HL-60 (cell line): ENCODE results near the gene BPIFB6.

Source experiments
- DNase-seq, 2 experiments: peaks; one replicate each; pipeline ENCODE4 v3.0.0-alpha.2; 2010 to 2020; ENCODE audit warnings: low read depth in 1 of 2, low spot score in 1 of 2
- H3K27ac ChIP-seq: fragments of 250-450 bp; sonication (Bioruptor Pico); replicated peaks from 2 replicates; pipeline ENCODE4 v1.5.1; 2020; ENCODE audit warnings: mild to moderate bottlenecking, moderate library complexity
- H3K27me3 ChIP-seq: fragments of 250-450 bp; sonication (Bioruptor Pico); 2 replicates; pipeline ENCODE4 v1.5.1; 2021; ENCODE audit warnings: mild to moderate bottlenecking, moderate library complexity; ENCODE audit not compliant: insufficient read depth, poor library complexity, severe bottlenecking
- H3K4me3 ChIP-seq: replicated peaks from 2 replicates; pipeline ENCODE4 v1.5.1; 2011; ENCODE audit warnings: mild to moderate bottlenecking, control low read depth, low read length; ENCODE audit not compliant: insufficient read depth
- CTCF ChIP-seq: IDR thresholded peaks from one replicate; pipeline ENCODE4 v1.5.1; 2011; ENCODE audit warnings: low read length, control low read depth, inconsistent platforms; ENCODE audit not compliant: insufficient read depth
- GABPA ChIP-seq: IDR thresholded peaks from 2 replicates; pipeline ENCODE4 v1.6.1; 2012; ENCODE audit warnings: low read depth
- POLR2AphosphoS5 ChIP-seq: IDR thresholded peaks from 2 replicates; pipeline ENCODE4 v1.6.1; 2012; ENCODE audit warnings: low read depth
- REST ChIP-seq: IDR thresholded peaks from 2 replicates; pipeline ENCODE4 v1.6.1; 2012; ENCODE audit warnings: low read depth; ENCODE audit not compliant: insufficient replicate concordance
- SPI1 ChIP-seq: IDR thresholded peaks from 2 replicates; pipeline ENCODE4 v1.6.1; 2012; ENCODE audit warnings: low read depth, mild to moderate bottlenecking, borderline replicate concordance

The BPIFB6 gene

DNA sequence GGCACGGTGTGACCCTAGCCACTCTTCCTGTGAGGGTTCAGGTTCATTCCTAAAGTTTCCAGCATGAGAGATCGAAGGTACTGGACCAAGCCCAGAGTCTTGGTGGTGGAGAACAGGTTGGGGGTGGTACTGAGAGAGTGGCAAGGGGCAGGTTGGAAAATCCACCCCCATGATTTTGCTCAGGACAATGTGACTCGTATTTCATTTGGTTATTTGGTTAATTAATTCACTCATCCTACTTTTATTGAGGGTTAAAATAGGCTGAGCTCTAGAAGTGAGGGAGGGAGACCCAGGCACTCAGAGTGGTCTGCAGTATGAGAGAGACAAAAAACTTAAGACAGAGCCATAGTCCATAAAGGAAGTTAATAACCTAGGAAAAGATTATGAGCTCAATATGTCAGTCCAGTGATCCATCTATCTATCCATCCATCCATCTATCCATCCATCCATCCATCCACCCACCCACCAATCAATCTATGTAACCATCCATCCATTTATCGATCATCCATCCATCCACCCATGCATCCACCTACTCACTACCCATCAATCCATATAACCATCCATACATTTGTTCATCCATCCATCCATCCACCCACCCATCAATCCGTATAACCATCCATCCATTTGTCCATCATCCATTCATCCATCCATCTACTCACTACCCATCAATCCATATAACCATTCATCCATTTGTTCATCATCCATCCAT is 6.7 kb upstream of the BPIFB6 start:
- DNase-seq = no peak
- Histone ChIP-seq H3K27me3 (no peaks in the 10 kb centered on the region), H3K4me3 (no peak overlapping the region), H3K27ac (no peak overlapping the region)
- TF ChIP-seq SPI1 (no peak), REST (no peak), POLR2AphosphoS5 (no peak), CTCF (no peak), GABPA (no peak)

- Histone ChIP-seq H3K4me3 (no peak overlapping the region), H3K27me3 (no peaks in the 10 kb centered on the region), H3K27ac (no peak overlapping the region)
- DNase-seq = no peak
- TF ChIP-seq POLR2AphosphoS5 (no peak), CTCF (no peak), REST (no peak), GABPA (no peak), SPI1 (no peak)
These were observed 6.1 kb upstream of the BPIFB6 start for GRCh38 chr20:33025318-33025876.

DNA sequence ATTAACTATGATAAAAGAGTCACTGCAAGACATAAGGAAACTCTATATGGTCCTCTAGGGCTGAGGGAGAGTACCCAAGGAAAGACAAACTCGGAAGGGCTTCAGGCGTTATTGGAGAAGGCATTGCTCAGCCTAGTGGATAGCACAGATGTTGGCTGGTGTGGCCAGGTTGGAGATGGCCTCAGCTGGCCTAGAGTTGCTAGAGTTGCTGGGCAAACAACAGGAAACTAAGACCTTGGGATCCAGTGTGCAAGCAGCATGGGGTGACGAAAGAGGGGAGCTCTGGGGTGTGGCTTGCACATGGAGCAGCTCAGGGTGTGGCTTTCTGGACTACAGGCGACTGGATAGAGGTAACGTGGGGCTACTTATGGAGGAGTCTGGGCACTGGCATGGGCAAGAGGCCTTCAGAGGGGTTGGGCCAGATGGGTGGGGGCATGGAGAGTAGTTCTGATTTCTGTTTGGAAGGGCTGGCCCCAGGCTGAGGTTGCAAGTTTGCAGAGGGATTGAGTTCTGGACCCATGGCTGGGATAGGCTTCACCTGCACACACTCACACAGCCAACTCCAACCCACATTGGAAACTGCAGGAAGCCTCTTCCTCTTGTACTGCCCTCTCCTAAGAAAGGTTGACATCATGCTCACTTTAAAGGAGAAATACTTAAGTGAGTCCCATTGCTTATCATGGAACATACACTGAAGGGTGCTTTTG is 5.2 kb upstream of the BPIFB6 start:
- Histone ChIP-seq H3K27ac (no peak overlapping the region), H3K27me3 (no peaks in the 10 kb centered on the region), H3K4me3 (no peak overlapping the region)
- DNase-seq = no peak
- TF ChIP-seq SPI1 (no peak), GABPA (no peak), CTCF (no peak), POLR2AphosphoS5 (no peak), REST (no peak)
